Lung microvascular endothelial cell (primary cell): ENCODE results near the gene CHMP4A. TPM values are rescaled to one million over a fixed set of nuclear protein-coding genes. Genes with fewer than 3 reads are reported as not detected.

Source experiments
- DNase-seq, 2 donors: peaks; one replicate each; pipeline versions ENCODE4 v3.0.0 to v3.0.0-alpha.2; 2010; ENCODE audit warnings: low read depth in 2 of 2
- total RNA-seq: library from RNA; depleted of rRNA; stranded (reverse); fragments of >200 nt; gene quantifications from 2 replicates; pipeline ENCODE4 v1.2.1, GENCODE V29; 2014

The CHMP4A gene
- total RNA-seq, 1 donor from 2014 or later: 16.3 TPM

DNA sequence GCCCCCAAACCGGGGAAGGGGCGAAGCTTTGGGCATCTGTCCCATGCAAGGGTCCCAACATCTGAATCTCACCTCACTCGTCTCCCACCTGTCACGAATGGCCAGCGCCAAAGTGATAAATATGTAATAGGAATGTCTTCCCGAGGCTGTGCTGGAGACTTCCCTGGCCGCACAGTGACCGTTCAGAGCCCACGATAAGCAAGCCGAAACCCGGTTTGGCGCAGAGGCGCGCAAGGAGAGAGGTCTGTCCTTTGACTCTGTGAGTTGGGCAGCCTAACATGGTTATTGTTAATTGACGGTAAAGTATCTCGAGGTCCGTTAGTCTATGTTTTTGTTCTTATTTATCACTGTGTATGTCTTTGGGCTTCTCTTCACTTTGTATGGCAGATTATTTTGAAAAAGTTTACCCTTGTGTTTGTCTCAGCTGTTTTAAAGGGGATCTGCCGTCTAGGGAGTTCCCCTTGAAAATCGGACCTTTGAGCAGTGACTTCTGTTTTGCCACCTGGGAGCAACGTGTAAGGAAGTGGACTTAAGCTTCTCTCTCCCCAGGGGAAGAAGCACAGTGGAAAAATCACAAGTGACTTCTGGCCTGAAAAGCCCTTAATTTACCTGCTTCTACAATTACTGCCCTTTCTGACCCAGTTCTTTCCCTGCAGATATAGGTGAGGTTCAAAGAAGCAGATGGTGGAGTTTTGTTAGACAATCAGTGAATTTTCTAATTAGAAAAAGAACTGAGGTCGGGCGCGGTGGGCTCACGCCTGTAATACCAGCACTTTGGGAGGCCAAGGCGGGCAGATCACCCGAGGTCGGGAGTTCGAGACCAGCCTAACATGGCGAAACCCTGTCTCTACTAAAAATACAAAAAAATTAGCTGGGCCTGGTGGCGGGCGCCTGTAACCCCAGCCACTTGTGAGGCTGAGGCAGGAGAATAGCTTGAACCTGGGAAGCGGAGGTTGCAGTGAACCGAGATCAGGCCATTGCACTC lies 16.9 kb downstream of the CHMP4A start:
- DNase-seq: peak; percentile 30 to 41

GRCh38 chr14:24195186-24196070 lies 17.9 kb downstream of the CHMP4A start, which contains the start of gene TM9SF1:
TSS of gene TM9SF1 (minus strand) at chr14:24195441. CDS start at chr14:24195019, 422 bp downstream.
- DNase-seq: peak; percentile 90 to 92

DNA sequence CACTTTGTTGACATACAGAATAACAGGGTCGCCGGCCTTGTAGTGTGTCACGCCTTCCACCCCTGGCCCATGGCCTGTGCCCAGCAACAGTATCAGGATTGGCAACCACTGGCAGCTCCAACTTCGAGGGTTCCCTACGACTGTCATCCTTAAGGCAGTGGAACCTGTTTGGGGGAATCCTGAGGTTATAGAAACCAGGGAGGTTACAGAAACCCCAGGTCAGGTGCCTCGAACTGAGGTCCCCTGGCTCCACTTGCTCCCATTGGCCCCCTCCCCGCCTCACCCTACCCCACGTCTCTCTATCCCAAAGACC lies 18.5 kb downstream of the CHMP4A start:
- DNase-seq: no peak

GRCh38 chr14:24194186-24194872 lies 19.0 kb downstream of the CHMP4A start:
- DNase-seq: no peak

- DNase-seq: no peak
These were observed 20.4 kb downstream of the CHMP4A start for GRCh38 chr14:24192933-24193332.

- no peak for DNase-seq
These were observed 22.9 kb downstream of the CHMP4A start for GRCh38 chr14:24190416-24190815.

DNA sequence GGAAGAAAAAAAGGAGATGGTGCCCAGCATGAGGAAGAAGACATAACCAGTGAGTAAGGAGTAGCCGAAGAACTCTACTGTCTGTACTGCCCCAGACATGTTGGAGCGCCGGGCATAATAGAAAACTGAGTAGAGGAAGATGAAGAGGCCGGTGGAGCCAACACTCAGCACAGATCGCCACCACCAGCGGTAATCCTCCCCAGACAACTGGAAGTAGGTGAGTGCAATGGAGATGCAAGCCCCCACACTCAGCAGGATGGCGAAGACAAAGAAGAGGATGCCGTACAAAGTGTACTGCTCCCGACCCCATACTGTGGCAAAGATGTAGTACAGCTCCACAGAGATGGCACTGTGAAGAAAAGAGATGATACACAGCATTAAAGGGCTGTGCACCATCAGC lies 23.8 kb downstream of the CHMP4A start:
- no peak for DNase-seq

GRCh38 chr14:24189059-24189375 lies 24.3 kb downstream of the CHMP4A start:
- no peak for DNase-seq

- peak; percentile 99 for DNase-seq
These were observed 24.8 kb downstream of the CHMP4A start, which contains the start of gene IPO4 for GRCh38 chr14:24188251-24189058. TSS of gene IPO4 (minus strand) at chr14:24188816. CDS start at chr14:24188787, 29 bp downstream.

DNA sequence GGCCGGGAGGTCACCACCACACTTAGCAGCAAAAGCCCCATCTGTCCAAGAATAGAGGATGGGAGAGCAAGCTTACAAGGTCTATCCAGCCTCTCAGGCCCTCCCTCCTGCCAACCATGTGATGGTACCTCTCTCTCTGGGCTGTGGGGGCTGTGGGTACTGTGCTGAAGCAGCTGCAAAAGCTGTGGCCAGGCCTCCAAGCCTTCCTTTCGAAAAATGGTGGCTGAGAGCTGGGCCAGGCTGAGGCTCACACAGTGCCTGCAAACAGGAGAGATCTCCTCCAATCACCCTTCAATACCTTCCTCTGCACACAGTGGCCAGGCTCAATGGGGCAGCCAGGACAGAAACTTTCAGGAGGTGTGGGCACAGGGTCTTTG lies 25.8 kb downstream of the CHMP4A start:
- DNase-seq: no peak

DNA sequence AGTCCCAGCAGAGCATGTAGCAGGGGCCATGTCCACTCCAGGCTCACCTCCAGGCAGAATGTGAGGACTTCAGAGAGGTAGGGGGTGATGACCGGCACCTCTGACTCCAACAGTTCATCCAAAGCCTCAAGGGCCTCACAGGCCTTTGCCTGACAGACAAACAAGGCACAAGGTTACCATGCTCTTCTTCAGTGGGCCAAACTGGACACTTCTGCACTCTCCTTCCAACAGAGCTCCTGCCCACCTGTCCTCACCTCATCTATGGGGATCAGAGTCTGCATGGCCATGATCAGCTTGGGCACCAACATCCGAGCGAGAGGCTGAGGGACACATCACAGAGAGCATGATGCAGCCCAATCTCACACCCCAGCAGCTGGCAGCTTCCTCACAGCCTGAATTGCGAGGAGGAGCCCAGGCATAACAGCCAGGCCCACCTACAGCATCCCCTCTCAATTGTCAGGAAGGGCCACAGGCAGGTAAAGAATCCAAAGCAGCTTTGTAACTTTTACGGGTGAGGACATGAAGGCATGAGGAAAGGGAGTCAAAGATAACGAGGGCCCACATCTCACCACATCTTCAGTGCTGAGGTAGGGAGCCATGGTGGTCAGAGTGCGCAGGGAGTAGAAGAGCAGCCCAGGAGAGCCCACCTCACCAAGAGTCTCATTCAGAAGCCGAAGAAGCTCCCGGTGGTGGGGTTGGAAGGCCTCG lies 26.3 kb downstream of the CHMP4A start:
- no peak for DNase-seq

DNA sequence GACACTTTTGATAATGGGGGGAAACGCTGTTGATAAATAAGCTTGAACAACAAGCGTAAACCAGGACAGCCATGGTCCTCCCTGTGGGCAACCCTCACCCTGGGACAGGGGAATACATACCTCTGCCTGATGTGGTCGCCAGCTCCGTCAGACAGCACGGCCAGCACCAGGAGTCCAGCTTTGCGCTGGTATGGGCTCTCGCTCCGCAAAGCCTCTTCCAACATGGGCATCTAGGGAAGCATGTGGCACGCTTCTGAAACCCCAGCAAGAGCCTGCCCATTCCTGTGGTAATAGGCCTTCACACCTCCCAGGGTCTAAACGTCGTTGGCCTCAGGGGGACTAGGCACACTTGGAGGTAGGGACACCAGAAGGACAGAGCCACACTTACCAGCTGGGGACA lies 27.5 kb downstream of the CHMP4A start:
- DNase-seq: no peak

- DNase-seq: no peak
These were observed 28.3 kb downstream of the CHMP4A start for GRCh38 chr14:24185026-24185425.

GRCh38 chr14:24184104-24184970 lies 29.0 kb downstream of the CHMP4A start:
- DNase-seq: no peak

DNA sequence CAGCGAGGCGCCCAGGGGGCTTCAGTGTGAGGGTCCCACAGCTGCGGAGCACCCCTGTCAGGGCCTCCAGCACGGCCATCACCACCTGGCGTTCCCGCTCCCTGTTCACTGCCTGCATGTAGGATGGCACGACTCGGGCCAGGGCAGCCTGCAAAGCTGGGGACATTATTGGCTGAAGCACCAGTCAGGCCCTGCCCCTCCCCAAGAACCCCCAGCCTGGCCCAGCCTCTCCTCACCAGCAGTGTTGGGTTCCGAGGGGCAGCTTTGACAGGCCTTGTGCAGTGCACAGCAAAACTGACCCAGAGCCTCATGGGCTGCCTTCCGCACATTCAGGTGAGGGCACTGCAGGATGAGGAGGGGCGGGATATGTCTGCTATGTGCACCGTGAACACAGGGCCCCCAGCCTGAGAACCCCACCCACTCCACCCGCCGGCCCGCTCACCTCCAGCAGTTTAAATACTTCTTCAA lies 30.2 kb downstream of the CHMP4A start:
- DNase-seq: no peak

- no peak for DNase-seq
These were observed 31.0 kb downstream of the CHMP4A start for GRCh38 chr14:24182110-24182882.

DNA sequence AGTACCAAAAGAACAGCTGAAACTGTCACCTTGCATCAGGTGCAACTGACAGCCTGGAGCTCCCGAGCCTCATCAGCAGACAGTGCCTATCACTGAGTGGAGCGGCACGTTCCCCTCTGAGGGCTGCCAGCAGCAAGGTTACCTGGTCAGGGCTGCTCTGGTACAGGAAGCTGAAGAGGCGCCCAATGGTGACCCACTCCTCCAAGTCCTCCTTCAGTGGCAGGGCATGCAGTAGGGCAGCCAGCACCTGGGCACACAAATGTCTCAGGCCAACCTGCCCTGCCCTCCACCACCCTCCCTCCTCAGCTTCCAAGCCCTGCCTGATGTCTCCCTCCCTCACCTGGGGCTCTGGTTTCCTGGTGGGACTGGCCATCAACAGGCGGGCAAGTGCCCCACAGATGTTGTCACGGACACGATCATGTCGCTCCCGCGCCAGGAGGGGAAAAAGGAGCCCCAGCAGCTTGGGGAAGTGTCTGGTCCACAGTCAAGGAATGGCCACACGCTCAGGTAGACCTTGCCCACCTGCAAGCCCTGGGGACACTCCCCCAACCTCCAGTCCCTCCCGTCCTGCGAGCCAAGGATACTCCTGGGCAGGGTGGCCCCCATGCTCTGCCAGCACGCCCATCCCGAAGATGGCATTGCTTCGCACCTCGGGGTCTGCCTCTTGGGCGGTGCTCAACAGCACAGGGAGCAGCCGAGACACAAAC lies 31.8 kb downstream of the CHMP4A start:
- no peak for DNase-seq
